Testis (tissue), 2 donors: Measurements from ENCODE around the gene NUCB1.

Experiments
- CTCF ChIP-seq, 3 experiments: fragments of 450-650 bp in 2 of 3; fragments of 200-600 bp in 1 of 3; sonication (generic) in 1 of 3; IDR thresholded peaks; one replicate each; pipeline ENCODE4 v1.5.1; 2016 to 2019; ENCODE audit warnings: antibody characterized with exemption in 3 of 3, mild to moderate bottlenecking in 2 of 3, moderate library complexity in 1 of 3
- POLR2A ChIP-seq: fragments of 450-650 bp; IDR thresholded peaks from one replicate; pipeline ENCODE4 v1.6.1; 2017; ENCODE audit warnings: antibody characterized with exemption, mild to moderate bottlenecking, moderate library complexity

GRCh38 chr19:48962029-48962848 is 62.1 kb downstream of the NUCB1 start:
- TF ChIP-seq CTCF (IDR thresholded peaks at IDR 0.05) (no peak), POLR2A (no peak)
